Parathyroid adenoma (tissue), 2 donors: ENCODE data around the gene KLHL6.
A peak's percentile ranks its signal among the peaks of the same experiment; 100 is the strongest.

Source experiments
- H2AFZ ChIP-seq: fragments of 300-600 bp; sonication (generic); one replicate; pipeline ENCODE4 v1.7.0; 2017; ENCODE audit warnings: antibody characterized with exemption, mild to moderate bottlenecking
- H3K27ac ChIP-seq: fragments of 300-600 bp; sonication (generic); one replicate; pipeline ENCODE4 v1.7.0; 2017
- H3K27me3 ChIP-seq: fragments of 300-600 bp; sonication (generic); one replicate; pipeline ENCODE4 v1.7.0; 2017; ENCODE audit warnings: low read length; ENCODE audit not compliant: control insufficient read depth, insufficient read depth
- H3K36me3 ChIP-seq: fragments of 300-600 bp; sonication (generic); one replicate; pipeline ENCODE4 v1.7.0; 2017; ENCODE audit warnings: low read length; ENCODE audit not compliant: control insufficient read depth, insufficient read depth
- H3K4me1 ChIP-seq: fragments of 300-600 bp; sonication (generic); one replicate; pipeline ENCODE4 v1.7.0; 2017; ENCODE audit warnings: control low read depth
- H3K4me2 ChIP-seq: fragments of 300-600 bp; sonication (generic); one replicate; pipeline ENCODE4 v1.7.0; 2017; ENCODE audit warnings: low read length
- H3K4me3 ChIP-seq: fragments of 300-600 bp; sonication (generic); one replicate; pipeline ENCODE4 v1.7.0; 2017; ENCODE audit warnings: low read depth, low read length
- H3K79me2 ChIP-seq: fragments of 300-600 bp; sonication (generic); one replicate; pipeline ENCODE4 v1.7.0; 2017; ENCODE audit warnings: control low read depth
- H3K9ac ChIP-seq: fragments of 300-600 bp; sonication (generic); one replicate; pipeline ENCODE4 v1.7.0; 2017; ENCODE audit warnings: mild to moderate bottlenecking
- H3K9me3 ChIP-seq: fragments of 300-600 bp; sonication (generic); one replicate; pipeline ENCODE4 v1.7.0; 2017; ENCODE audit warnings: low read length; ENCODE audit not compliant: control insufficient read depth
- TF ChIP-seq, protein P1 (sequence below): fragments of 300-600 bp; sonication (generic); IDR thresholded peaks from one replicate; pipeline ENCODE4 v1.7.0; 2017; ENCODE audit warnings: antibody characterized with exemption, mild to moderate bottlenecking
- donor health status: primary hyperparathyroidism.

KLHL6 gene

DNA sequence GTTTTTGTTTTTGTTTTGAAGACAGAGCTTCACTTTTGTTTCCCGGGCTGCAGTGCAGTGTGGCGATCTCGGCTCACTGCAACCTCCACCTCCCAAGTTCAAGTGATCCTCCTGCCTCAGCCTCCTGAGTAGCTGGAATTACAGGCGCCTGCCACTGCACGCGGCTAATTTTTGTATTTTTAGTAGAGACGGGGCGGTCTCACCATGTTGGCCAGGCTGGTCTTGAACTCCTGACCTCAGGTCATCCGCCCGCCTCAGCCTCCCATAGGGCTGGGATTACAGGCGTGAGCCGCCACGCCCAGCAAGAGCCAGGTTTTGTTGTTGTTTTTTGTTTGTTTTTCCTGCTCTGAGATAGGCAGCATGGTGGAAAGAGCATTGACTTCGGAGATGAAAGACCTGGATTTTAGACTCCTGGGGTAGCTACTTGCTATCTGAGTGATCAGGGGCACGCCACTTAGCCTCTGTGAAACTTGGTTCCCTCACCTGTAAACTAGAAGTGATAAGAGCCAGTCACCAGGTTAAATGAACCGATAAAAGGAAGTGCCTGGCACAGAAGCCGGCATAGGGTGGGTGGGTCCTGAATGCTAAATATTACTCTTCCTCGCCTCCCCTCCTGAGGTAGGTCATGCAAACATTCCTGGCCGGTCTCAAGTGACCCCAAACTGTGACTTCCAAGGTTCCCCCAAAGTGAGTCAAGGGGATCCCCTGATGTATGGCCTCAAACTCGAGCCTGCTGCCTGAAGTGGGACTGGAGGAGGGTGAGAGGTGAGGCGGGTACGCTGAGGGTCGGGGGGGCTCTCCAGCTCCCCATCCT is 64.2 kb downstream of the KLHL6 start:
- H3K9me3 ChIP-seq, result no peaks in the 10 kb centered on the region
- H2AFZ ChIP-seq, result no peak overlapping the region
- H3K9ac ChIP-seq, result no peak overlapping the region
- TF ChIP-seq, protein P1, sequence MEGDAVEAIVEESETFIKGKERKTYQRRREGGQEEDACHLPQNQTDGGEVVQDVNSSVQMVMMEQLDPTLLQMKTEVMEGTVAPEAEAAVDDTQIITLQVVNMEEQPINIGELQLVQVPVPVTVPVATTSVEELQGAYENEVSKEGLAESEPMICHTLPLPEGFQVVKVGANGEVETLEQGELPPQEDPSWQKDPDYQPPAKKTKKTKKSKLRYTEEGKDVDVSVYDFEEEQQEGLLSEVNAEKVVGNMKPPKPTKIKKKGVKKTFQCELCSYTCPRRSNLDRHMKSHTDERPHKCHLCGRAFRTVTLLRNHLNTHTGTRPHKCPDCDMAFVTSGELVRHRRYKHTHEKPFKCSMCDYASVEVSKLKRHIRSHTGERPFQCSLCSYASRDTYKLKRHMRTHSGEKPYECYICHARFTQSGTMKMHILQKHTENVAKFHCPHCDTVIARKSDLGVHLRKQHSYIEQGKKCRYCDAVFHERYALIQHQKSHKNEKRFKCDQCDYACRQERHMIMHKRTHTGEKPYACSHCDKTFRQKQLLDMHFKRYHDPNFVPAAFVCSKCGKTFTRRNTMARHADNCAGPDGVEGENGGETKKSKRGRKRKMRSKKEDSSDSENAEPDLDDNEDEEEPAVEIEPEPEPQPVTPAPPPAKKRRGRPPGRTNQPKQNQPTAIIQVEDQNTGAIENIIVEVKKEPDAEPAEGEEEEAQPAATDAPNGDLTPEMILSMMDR, result no peak
- no peaks in the 10 kb centered on the region for H3K4me1 ChIP-seq
- H3K27me3 ChIP-seq, result no peaks in the 10 kb centered on the region
- no peaks in the 10 kb centered on the region for H3K79me2 ChIP-seq
- H3K27ac ChIP-seq, result no peak overlapping the region
- no peak overlapping the region for H3K4me2 ChIP-seq
- no peaks in the 10 kb centered on the region for H3K36me3 ChIP-seq
- H3K4me3 ChIP-seq, result no peak overlapping the region

- TF ChIP-seq, protein P1, result no peak
- H3K9ac ChIP-seq, result no peak overlapping the region
- H3K27ac ChIP-seq, result no peak overlapping the region
These were observed 64.9 kb downstream of the KLHL6 start for GRCh38 chr3:183490653-183491052.

DNA sequence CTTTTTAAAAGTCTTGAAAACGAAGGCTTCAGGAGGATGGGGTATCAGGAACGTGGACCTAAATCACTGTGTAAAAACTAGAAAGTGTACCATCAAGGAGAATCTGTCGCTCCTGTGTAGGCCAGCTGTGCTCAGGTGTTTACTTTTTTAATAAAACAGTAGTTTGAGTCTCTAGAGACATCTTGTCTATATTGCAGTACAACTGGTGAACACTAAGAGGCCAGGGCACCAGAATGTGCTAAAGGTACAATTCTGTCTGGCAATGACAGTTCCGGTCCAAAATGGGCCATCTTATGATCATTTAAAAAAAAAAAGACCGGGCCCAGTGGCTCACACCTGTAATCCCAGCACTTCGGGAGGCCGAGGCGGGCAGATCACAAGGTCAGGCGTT is 65.3 kb downstream of the KLHL6 start:
- Histone ChIP-seq H3K4me3 (no peak overlapping the region), H3K79me2 (no peaks in the 10 kb centered on the region), H3K36me3 (no peaks in the 10 kb centered on the region), H3K4me1 (peaks cover 10% of the 10 kb centered on the region), H2AFZ (peak overlapping the region; percentile 5), H3K9me3 (no peaks in the 10 kb centered on the region), H3K27me3 (no peaks in the 10 kb centered on the region), H3K27ac (peak overlapping the region; percentile 17), H3K4me2 (peak overlapping the region; percentile 6), H3K9ac (no peak overlapping the region)
- TF ChIP-seq, protein P1, result no peak

More at GRCh38 chr3:183490653-183491052, 64.9 kb downstream of the KLHL6 start:
- peaks cover 6% of the 10 kb centered on the region for H3K4me1 ChIP-seq
- H2AFZ ChIP-seq, result no peak overlapping the region
- H3K79me2 ChIP-seq, result no peaks in the 10 kb centered on the region
- no peaks in the 10 kb centered on the region for H3K9me3 ChIP-seq
- no peaks in the 10 kb centered on the region for H3K27me3 ChIP-seq
- no peak overlapping the region for H3K4me2 ChIP-seq
- H3K4me3 ChIP-seq, result no peak overlapping the region
- no peaks in the 10 kb centered on the region for H3K36me3 ChIP-seq

GRCh38 chr3:183489455-183490210 is 65.9 kb downstream of the KLHL6 start:
- Histone ChIP-seq H3K4me2 (peak overlapping the region; percentile 6), H3K79me2 (no peaks in the 10 kb centered on the region), H3K27ac (peak overlapping the region; percentile 17), H3K36me3 (no peaks in the 10 kb centered on the region), H3K9me3 (no peaks in the 10 kb centered on the region), H3K9ac (no peak overlapping the region), H3K4me3 (no peak overlapping the region), H3K4me1 (peaks cover 14% of the 10 kb centered on the region), H3K27me3 (no peaks in the 10 kb centered on the region), H2AFZ (peak overlapping the region; percentile 14)
- TF ChIP-seq, protein P1, result no peak
